ENCODE measurements around the gene FOXS1.

DNA sequence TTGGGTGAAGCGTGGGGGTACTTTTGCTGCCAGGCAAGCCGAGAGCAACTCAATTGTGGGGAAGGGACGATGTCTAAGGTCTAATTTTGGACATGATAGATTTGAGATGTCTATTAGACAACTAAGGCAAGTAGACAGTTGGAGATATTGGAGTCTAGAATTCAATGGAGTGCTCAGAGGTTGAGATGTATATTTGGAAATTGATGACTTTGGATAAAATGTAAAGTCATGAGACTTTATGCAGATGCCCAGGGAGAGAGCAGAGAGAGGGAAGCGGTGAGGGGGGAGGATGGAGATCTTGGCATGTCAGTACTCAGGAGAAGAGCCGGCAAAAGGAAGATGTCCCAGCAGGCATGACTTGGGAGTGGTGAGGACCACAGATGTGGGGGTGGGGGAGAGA, 19.3 kb downstream of the FOXS1 start:
- TF ChIP-seq, protein P1, sequence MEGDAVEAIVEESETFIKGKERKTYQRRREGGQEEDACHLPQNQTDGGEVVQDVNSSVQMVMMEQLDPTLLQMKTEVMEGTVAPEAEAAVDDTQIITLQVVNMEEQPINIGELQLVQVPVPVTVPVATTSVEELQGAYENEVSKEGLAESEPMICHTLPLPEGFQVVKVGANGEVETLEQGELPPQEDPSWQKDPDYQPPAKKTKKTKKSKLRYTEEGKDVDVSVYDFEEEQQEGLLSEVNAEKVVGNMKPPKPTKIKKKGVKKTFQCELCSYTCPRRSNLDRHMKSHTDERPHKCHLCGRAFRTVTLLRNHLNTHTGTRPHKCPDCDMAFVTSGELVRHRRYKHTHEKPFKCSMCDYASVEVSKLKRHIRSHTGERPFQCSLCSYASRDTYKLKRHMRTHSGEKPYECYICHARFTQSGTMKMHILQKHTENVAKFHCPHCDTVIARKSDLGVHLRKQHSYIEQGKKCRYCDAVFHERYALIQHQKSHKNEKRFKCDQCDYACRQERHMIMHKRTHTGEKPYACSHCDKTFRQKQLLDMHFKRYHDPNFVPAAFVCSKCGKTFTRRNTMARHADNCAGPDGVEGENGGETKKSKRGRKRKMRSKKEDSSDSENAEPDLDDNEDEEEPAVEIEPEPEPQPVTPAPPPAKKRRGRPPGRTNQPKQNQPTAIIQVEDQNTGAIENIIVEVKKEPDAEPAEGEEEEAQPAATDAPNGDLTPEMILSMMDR (IDR thresholded peaks at IDR 0.05): no peak
- TF ChIP-seq POLR2AphosphoS5 (IDR thresholded peaks at IDR 0.05; ENCODE audit: low read depth, low read length): no peak
- TF ChIP-seq, protein P2, sequence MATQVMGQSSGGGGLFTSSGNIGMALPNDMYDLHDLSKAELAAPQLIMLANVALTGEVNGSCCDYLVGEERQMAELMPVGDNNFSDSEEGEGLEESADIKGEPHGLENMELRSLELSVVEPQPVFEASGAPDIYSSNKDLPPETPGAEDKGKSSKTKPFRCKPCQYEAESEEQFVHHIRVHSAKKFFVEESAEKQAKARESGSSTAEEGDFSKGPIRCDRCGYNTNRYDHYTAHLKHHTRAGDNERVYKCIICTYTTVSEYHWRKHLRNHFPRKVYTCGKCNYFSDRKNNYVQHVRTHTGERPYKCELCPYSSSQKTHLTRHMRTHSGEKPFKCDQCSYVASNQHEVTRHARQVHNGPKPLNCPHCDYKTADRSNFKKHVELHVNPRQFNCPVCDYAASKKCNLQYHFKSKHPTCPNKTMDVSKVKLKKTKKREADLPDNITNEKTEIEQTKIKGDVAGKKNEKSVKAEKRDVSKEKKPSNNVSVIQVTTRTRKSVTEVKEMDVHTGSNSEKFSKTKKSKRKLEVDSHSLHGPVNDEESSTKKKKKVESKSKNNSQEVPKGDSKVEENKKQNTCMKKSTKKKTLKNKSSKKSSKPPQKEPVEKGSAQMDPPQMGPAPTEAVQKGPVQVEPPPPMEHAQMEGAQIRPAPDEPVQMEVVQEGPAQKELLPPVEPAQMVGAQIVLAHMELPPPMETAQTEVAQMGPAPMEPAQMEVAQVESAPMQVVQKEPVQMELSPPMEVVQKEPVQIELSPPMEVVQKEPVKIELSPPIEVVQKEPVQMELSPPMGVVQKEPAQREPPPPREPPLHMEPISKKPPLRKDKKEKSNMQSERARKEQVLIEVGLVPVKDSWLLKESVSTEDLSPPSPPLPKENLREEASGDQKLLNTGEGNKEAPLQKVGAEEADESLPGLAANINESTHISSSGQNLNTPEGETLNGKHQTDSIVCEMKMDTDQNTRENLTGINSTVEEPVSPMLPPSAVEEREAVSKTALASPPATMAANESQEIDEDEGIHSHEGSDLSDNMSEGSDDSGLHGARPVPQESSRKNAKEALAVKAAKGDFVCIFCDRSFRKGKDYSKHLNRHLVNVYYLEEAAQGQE (IDR thresholded peaks at IDR 0.05; ENCODE audit: insufficient read depth in 1 of 2, low read depth in 2 of 2, low read length in 1 of 2): no peak
- no peak for TF ChIP-seq SIN3A (IDR thresholded peaks at IDR 0.05; ENCODE audit: borderline replicate concordance, insufficient read depth, low read depth, low read length)

Data from Panc1 (cell line).